HEK293 (cell line): Measurements from ENCODE around the gene RPL4.

Source experiments
- ATF2 ChIP-seq: fragments of 450-650 bp; formaldehyde crosslinking; IDR thresholded peaks from 2 replicates; pipeline ENCODE4 v1.5.1; 2016; ENCODE audit warnings: missing biosample characterization, missing genetic modification characterization, low read depth
- BCL11A ChIP-seq: fragments of 450-650 bp; formaldehyde crosslinking; IDR thresholded peaks from 2 replicates; pipeline ENCODE4 v1.5.1; 2016; ENCODE audit warnings: low read depth, missing biosample characterization, missing genetic modification characterization
- KLF8 ChIP-seq: fragments of 450-650 bp; formaldehyde crosslinking; IDR thresholded peaks from 2 replicates; pipeline ENCODE4 v1.5.1; 2016; ENCODE audit warnings: missing biosample characterization, missing genetic modification characterization
- PATZ1 ChIP-seq: fragments of 450-650 bp; formaldehyde crosslinking; IDR thresholded peaks from 2 replicates; pipeline ENCODE4 v1.5.1; 2016; ENCODE audit warnings: missing biosample characterization, missing genetic modification characterization
- REPIN1 ChIP-seq: fragments of 450-650 bp; formaldehyde crosslinking; IDR thresholded peaks from 2 replicates; pipeline ENCODE4 v1.5.1; 2017; ENCODE audit warnings: missing biosample characterization, missing genetic modification characterization, low read depth
- SP2 ChIP-seq: fragments of 450-650 bp; formaldehyde crosslinking; IDR thresholded peaks from 2 replicates; pipeline ENCODE4 v1.5.1; 2016; ENCODE audit warnings: missing biosample characterization, missing genetic modification characterization
- WT1 ChIP-seq: fragments of 450-650 bp; formaldehyde crosslinking; IDR thresholded peaks from 2 replicates; pipeline ENCODE4 v1.5.1; 2016; ENCODE audit warnings: missing biosample characterization, missing genetic modification characterization
- ZBTB1 ChIP-seq: fragments of 450-650 bp; formaldehyde crosslinking; IDR thresholded peaks from 2 replicates; pipeline ENCODE4 v1.5.1; 2016; ENCODE audit warnings: missing biosample characterization, missing genetic modification characterization
- ZBTB10 ChIP-seq: fragments of 450-650 bp; formaldehyde crosslinking; IDR thresholded peaks from 2 replicates; pipeline ENCODE4 v1.5.1; 2016; ENCODE audit warnings: missing biosample characterization, missing genetic modification characterization
- ZFP3 ChIP-seq: fragments of 450-650 bp; formaldehyde crosslinking; IDR thresholded peaks from 2 replicates; pipeline ENCODE4 v1.5.1; 2016; ENCODE audit warnings: low read depth, missing biosample characterization, missing genetic modification characterization
- ZNF18 ChIP-seq: fragments of 450-650 bp; formaldehyde crosslinking; IDR thresholded peaks from 2 replicates; pipeline ENCODE4 v1.5.1; 2016; ENCODE audit warnings: missing biosample characterization, missing genetic modification characterization
- ZNF19 ChIP-seq: fragments of 450-650 bp; formaldehyde crosslinking; IDR thresholded peaks from 2 replicates; pipeline ENCODE4; 2016; ENCODE audit warnings: missing biosample characterization, missing genetic modification characterization, low read depth
- ZNF362 ChIP-seq: fragments of 450-650 bp; formaldehyde crosslinking; IDR thresholded peaks from 2 replicates; pipeline ENCODE4 v1.5.1; 2016; ENCODE audit warnings: missing biosample characterization, missing genetic modification characterization
- ZNF366 ChIP-seq: fragments of 450-650 bp; formaldehyde crosslinking; conservative IDR thresholded peaks from 2 replicates; pipeline ENCODE4 v1.5.1; 2016; ENCODE audit warnings: missing biosample characterization, missing genetic modification characterization
- ZNF473 ChIP-seq: fragments of 450-650 bp; formaldehyde crosslinking; IDR thresholded peaks from 2 replicates; pipeline ENCODE4 v1.5.1; 2017; ENCODE audit warnings: missing biosample characterization, missing genetic modification characterization
- ZNF513 ChIP-seq: fragments of 450-650 bp; IDR thresholded peaks from 2 replicates; pipeline ENCODE4 v1.5.1; 2018; ENCODE audit warnings: missing biosample characterization, missing genetic modification characterization
- ZNF529 ChIP-seq: fragments of 450-650 bp; formaldehyde crosslinking; IDR thresholded peaks from 2 replicates; pipeline ENCODE4 v1.5.1; 2017; ENCODE audit warnings: missing genetic modification characterization, missing biosample characterization; ENCODE audit not compliant: insufficient replicate concordance
- ZNF561 ChIP-seq: fragments of 450-650 bp; IDR thresholded peaks from 2 replicates; pipeline ENCODE4 v1.5.1; 2018; ENCODE audit warnings: missing biosample characterization, missing genetic modification characterization, borderline replicate concordance
- ZNF571 ChIP-seq: fragments of 450-650 bp; formaldehyde crosslinking; IDR thresholded peaks from 2 replicates; pipeline ENCODE4 v1.5.0; 2017; ENCODE audit warnings: missing biosample characterization, missing genetic modification characterization
- ZNF623 ChIP-seq: fragments of 450-650 bp; formaldehyde crosslinking; IDR thresholded peaks from 2 replicates; pipeline ENCODE4 v1.5.1; 2016; ENCODE audit warnings: missing biosample characterization, missing genetic modification characterization
- ZNF626 ChIP-seq: fragments of 450-650 bp; sonication (Bioruptor Pico); formaldehyde crosslinking; IDR thresholded peaks from 2 replicates; pipeline ENCODE4 v1.5.1; 2018; ENCODE audit warnings: missing biosample characterization, missing genetic modification characterization, inconsistent platforms
- ZNF629 ChIP-seq: fragments of 450-650 bp; formaldehyde crosslinking; IDR thresholded peaks from 2 replicates; pipeline ENCODE4 v1.5.1; 2017; ENCODE audit warnings: missing biosample characterization, missing genetic modification characterization
- ZNF645 ChIP-seq: fragments of 450-650 bp; formaldehyde crosslinking; IDR thresholded peaks from 2 replicates; pipeline ENCODE4; 2016; ENCODE audit warnings: missing biosample characterization, missing genetic modification characterization
- ZNF792 ChIP-seq: fragments of 450-650 bp; formaldehyde crosslinking; IDR thresholded peaks from 2 replicates; pipeline ENCODE4 v1.5.1; 2016; ENCODE audit warnings: missing biosample characterization, missing genetic modification characterization
- ZSCAN30 ChIP-seq: fragments of 450-650 bp; IDR thresholded peaks from 2 replicates; pipeline ENCODE4 v1.5.1; 2018; ENCODE audit warnings: missing biosample characterization, mild to moderate bottlenecking, missing genetic modification characterization, moderate library complexity
- ZXDB ChIP-seq: fragments of 450-650 bp; formaldehyde crosslinking; IDR thresholded peaks from 2 replicates; pipeline ENCODE4 v1.5.1; 2016; ENCODE audit warnings: missing biosample characterization, missing genetic modification characterization

The RPL4 gene

GRCh38 chr15:66497502-66498455 lies 6.9 kb downstream of the RPL4 start, which contains the start of gene SNAPC5 (continued):
- TF ChIP-seq ZNF18 (tag by site-specific recombination) (no peak), BCL11A (tag by site-specific recombination) (peak; percentile 89), ZNF645 (no peak), ZNF626 (tag by site-specific recombination) (no peak), ZBTB10 (peak; percentile 98), ATF2 (tag by site-specific recombination) (peak; percentile 97), PATZ1 (tag by site-specific recombination) (peak; percentile 94), ZNF473 (tag by site-specific recombination) (no peak), ZNF623 (tag by site-specific recombination) (peak; percentile 23; the same call in 1 of the 2 replicates), ZNF513 (tag by site-specific recombination) (0 out of 2 replicates have a peak, but pooled peaks have one; percentile 27), REPIN1 (tag by site-specific recombination) (peak; percentile 80; the same call in 1 of the 2 replicates), ZFP3 (tag by site-specific recombination) (no peak), ZNF571 (tag by site-specific recombination) (no peak), ZSCAN30 (tag by site-specific recombination) (peak; percentile 99), ZBTB1 (tag by site-specific recombination) (peak; percentile 46; the same call in 1 of the 2 replicates), ZNF561 (tag by site-specific recombination) (peak; percentile 96), ZNF362 (tag by site-specific recombination) (no peak), ZNF529 (no peak), ZNF19 (tag by site-specific recombination) (no peak), ZNF366 (tag by site-specific recombination) (0 out of 2 replicates have a peak, but pooled peaks have one; percentile 24), ZNF629 (peak; percentile 99), ZXDB (tag by site-specific recombination) (peak; percentile 93), ZNF792 (0 out of 2 replicates have a peak, but pooled peaks have one; percentile 42), WT1 (tag by site-specific recombination) (peak; percentile 80), SP2 (tag by site-specific recombination) (peak; percentile 88), KLF8 (tag by site-specific recombination) (peak; percentile 93)
